NCI-H2196 treated with DMSO at 0.1 percent for 48 hours (cell line): Measurements from ENCODE around the gene MAP7D2.

Source experiments
- DNase-seq: peaks from one replicate; lab custom pipeline; 2025; ENCODE audit not compliant: unreplicated experiment; lab: John Stamatoyannopoulos, UW

Gene MAP7D2

GRCh38 chrX:20116087-20116576 is 575 bp downstream of the MAP7D2 start:
- no peak for DNase-seq

- DNase-seq = no peak
These were observed 4.5 kb downstream of the MAP7D2 start for GRCh38 chrX:20112022-20112774.

- DNase-seq = no peak
These were observed 5.4 kb downstream of the MAP7D2 start for GRCh38 chrX:20111271-20111670.

GRCh38 chrX:20101934-20102581 is 14.6 kb downstream of the MAP7D2 start:
- DNase-seq = no peak

GRCh38 chrX:20091499-20091898 is 25.2 kb downstream of the MAP7D2 start:
- DNase-seq = no peak

- DNase-seq = no peak
These were observed 26.9 kb downstream of the MAP7D2 start for GRCh38 chrX:20089845-20090244.

GRCh38 chrX:20080277-20080676 is 36.4 kb downstream of the MAP7D2 start:
- DNase-seq = no peak

GRCh38 chrX:20071511-20072079 is 45.1 kb downstream of the MAP7D2 start:
- DNase-seq = no peak

GRCh38 chrX:20067709-20068561 is 48.8 kb downstream of the MAP7D2 start:
- DNase-seq = peak; percentile 38

GRCh38 chrX:20066968-20067708 is 49.6 kb downstream of the MAP7D2 start:
- peak; percentile 5 for DNase-seq

GRCh38 chrX:20063716-20064351 is 52.9 kb downstream of the MAP7D2 start:
- no peak for DNase-seq

- DNase-seq = no peak
These were observed 53.6 kb downstream of the MAP7D2 start for GRCh38 chrX:20063153-20063552.

GRCh38 chrX:20061855-20062254 is 54.9 kb downstream of the MAP7D2 start:
- no peak for DNase-seq

GRCh38 chrX:20060961-20061748 is 55.6 kb downstream of the MAP7D2 start:
- no peak for DNase-seq

GRCh38 chrX:20059467-20060128 is 57.1 kb downstream of the MAP7D2 start:
- DNase-seq = no peak

GRCh38 chrX:20057479-20057878 is 59.2 kb downstream of the MAP7D2 start:
- DNase-seq = no peak

GRCh38 chrX:20056704-20057103 is 60.0 kb downstream of the MAP7D2 start:
- no peak for DNase-seq

GRCh38 chrX:20053537-20053936 is 63.2 kb downstream of the MAP7D2 start:
- no peak for DNase-seq

- no peak for DNase-seq
These were observed 69.8 kb downstream of the MAP7D2 start for GRCh38 chrX:20046864-20047263.
